Skeletal muscle cell (primary cell): Measurements from ENCODE around the gene FILIP1.
A peak's percentile ranks its signal among the peaks of the same experiment; 100 is the strongest.

Source experiments
- DNase-seq: peaks from one replicate; pipeline ENCODE4 v3.0.0-alpha.2; 2010; ENCODE audit warnings: low read depth
- H3K4me3 ChIP-seq: 2 replicates; pipeline ENCODE4 v1.5.1; 2011; ENCODE audit warnings: low read depth, mild to moderate bottlenecking, control low read depth, low read length, moderate library complexity

The FILIP1 gene

DNA sequence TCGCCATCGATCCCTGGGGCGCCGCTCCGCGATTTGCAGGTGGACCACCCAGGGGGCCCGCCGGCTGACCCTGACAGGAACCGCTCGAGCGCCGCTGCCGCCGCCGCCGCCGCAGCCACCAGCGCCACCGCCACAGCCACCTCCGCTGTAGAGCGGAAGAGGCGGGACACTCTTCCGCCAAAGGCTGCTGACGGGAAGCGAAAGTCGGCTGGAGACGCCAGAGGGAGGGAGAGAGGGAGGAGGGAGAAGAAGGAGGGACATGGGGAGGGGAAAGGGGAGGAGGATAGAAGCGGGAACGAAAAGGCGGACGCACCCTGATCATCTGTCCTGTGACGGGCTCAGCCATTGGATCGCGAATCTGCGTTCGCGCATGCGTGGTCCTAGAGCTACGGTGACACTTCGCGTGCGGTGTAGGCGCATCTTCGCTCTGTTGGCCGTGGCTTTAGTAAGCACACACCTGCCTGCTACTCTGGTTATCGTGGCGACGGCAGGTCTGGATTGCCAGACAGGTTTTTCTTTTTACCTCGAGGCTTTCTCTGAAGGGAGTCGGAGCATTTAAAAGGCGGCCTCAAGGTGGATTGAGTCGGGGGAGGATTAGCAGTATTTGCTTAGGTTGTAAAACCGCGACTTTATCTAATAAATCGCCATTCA lies 208.8 kb downstream of the FILIP1 start, which contains the start of gene TMEM30A:
Gene TMEM30A (minus strand): TSS at position 161 of the 651 bp plus-strand sequence. CDS start 154 bp downstream, at position 7.
- DNase-seq = peak; percentile 99
- H3K4me3 ChIP-seq = peak within 1 kb of the TSS; percentile 69

DNA sequence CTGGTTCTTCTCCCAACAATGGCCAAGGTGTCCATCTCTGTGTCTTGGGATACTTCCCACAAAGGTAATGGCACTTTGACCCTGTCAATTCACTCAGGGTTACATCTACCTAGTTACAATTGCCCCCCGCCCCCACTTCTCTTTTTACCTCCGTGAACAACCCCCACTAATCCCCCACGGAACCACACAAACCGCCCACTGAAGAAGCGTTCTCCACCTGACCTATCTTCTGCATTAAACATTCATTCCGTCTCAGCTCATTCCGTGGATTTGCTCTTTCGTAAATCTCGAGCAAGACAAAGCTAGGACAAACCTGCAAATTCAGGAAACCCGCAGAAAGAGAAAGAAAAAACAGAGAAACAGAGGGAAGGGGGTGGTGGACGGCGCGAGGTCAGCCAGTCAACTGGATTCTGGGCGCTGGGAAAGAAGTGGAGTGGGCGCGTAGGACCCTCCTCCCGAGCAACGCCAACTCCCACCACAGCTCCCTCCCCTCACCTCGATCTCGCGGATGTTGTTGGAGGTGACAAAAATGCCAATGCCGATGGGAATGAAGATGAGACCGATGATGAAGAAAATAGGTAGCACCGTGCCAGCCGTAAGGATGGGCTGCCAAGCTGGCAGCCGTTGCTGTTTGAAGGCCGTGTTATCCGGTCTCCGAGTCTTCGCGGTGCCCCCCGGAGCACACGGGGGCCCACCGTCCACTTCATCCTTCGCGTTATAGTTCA lies 209.5 kb downstream of the FILIP1 start:
- no peak for DNase-seq

DNA sequence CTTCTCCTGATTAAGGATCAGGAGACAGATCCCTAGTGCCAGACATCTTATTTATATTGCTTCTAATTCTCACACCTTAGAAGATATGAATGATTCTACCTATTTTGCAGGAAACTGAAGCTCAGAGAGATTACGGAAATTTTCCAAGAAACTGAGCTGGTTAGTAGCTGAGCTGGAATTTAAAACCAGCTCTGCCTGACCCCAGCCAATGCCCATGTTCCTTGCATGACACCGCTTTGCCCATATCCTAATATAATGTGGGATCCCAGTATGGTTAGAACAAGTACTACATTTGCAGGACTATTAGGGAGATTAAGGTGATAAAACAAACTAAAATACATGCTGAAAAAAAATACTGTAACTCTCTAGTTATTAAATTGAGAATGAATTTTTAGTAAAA lies 210.9 kb downstream of the FILIP1 start:
- DNase-seq = no peak
- peak overlapping the region; percentile 69 for H3K4me3 ChIP-seq

More for the DNA sequence above, 209.5 kb downstream of the FILIP1 start:
- H3K4me3 ChIP-seq = peak overlapping the region; percentile 69

DNA sequence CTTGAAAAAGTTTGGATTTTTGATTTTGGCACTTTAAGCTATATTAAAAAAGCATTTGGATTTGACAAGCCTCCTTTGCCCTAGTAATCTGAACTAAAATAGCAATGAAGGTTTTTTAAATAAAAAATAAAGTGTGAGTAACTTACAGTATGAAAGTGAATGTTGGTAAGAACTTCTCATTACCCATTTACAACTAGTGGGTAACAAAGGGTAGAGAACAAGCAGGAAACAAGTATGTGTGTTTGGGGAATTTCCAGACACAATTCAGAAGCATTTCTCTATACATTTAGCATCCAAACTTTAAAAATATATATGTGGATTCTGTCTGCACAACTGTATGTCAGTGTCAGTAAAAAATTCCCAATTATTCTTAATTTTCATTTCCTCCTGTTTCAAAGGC lies 211.9 kb downstream of the FILIP1 start:
- no peak for DNase-seq
- peak overlapping the region; percentile 69 for H3K4me3 ChIP-seq

DNA sequence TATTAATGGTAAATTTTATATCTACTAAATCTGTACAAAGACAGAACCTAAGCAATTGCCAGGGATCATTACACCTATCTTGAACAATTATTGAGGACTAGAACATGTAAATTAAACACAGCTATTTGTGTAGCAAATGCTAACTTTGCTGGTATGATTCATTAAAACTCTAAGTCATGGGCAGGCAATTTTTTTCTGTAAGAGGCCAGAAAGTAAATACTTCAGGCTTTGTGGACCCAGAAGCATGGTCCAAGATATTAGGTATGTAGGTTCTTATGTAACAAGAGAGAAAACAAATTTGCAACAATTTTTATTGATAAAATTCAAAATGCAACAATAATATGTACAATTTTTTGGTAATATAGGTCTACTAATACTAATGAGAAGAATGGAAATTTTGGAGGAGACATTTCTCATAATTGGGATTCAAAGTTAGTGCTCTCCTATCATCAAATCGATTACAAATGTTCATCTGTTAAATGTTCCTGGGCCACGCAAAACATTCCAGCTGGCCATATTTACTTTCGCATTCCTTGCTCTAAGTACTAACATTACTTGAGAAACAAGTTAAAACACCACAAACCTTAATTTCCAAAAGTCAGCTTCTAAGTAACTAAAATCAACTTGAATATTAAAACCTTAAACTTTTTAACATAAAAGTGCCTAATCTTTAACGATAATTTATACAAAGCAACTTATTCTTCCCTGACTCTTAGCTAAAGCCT lies 213.3 kb downstream of the FILIP1 start:
- no peak for DNase-seq
- H3K4me3 ChIP-seq = peak overlapping the region; percentile 4

DNA sequence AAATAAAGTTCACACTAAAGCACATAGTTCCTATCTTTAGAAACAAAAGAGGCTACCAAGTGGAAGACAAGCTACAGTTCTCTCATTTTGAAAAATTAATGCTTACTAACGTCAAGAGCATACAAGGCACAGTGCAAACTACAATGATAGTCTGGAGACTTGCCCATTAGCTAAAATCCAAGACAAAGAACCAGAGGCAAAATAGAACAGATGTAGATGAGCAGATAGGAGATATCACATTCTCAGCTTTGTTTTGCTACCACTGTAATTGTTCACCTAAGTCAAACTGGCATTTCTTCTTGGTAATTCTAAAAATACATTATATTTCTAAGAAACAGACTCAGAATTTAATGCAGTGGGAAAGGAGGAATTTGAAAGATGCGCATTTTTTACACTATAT lies 214.2 kb downstream of the FILIP1 start:
- no peak for DNase-seq
- no peak overlapping the region for H3K4me3 ChIP-seq

DNA sequence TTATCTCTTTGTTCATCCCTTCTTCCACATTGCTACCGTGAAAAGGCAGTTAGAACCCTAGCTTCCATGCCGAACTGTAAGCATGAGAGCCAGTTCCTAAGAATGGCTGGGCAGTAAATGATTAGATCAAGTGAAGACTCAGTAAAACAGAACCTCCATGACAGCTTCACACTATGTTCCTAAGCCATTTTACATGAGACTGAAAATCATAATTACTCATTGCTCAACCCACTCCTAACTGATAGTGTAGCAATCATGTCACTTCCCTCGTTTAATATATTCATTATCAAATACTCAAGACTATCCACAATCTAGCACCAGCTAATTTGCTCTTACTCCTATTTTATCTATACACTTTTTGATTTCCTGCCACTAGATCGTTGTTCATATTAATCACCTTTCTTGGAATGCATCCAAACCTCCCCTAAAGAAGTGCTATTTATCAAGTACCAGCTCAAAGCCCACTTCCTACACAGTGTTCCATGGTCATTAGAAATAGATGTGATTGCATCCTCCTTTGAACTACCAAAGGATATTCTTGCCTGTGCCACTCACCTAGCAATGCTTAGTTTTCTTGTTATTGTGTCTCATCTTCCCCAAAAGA lies 215.0 kb downstream of the FILIP1 start:
- DNase-seq = no peak
- H3K4me3 ChIP-seq = no peak overlapping the region

DNA sequence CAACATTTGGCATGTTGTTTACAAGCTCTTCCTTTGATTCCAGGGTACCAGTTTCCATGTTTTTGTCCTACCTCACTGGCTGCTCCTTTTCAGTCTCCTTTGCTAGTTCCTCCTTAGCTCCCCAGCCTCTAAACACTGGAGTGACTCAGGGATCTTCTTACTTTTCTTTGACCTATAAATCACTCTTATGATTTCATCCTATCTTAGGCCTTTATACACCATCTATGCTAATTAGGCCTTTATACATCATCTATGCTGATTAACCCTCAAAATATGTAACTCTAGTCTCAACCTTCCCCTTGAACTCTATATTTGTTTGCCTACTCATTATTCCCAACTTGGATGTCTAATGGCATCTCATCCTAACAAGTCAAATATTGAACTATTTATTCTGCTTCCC lies 218.5 kb downstream of the FILIP1 start:
- DNase-seq = peak; percentile 68

DNA sequence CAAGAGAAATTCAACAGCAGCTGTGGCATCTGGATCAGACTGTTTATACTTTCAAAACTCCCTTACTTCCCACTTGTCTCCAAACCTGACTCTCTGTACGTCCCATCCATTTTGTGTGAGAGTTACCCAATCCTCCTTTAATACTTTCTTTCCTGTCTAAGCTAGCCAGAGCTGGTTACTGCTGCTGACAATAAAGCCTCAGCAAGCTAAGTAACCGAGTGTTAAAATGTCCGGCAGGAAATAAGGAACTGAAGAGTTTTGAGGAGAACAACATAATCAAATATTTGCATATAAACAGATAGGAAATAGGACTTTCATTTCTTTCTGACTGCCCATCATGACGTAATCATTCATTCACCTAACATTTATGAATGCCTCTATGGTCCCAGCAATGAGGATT lies 220.6 kb downstream of the FILIP1 start:
- no peak for DNase-seq
- no peak overlapping the region for H3K4me3 ChIP-seq

More for the DNA sequence above, 218.5 kb downstream of the FILIP1 start:
- H3K4me3 ChIP-seq = no peak overlapping the region

DNA sequence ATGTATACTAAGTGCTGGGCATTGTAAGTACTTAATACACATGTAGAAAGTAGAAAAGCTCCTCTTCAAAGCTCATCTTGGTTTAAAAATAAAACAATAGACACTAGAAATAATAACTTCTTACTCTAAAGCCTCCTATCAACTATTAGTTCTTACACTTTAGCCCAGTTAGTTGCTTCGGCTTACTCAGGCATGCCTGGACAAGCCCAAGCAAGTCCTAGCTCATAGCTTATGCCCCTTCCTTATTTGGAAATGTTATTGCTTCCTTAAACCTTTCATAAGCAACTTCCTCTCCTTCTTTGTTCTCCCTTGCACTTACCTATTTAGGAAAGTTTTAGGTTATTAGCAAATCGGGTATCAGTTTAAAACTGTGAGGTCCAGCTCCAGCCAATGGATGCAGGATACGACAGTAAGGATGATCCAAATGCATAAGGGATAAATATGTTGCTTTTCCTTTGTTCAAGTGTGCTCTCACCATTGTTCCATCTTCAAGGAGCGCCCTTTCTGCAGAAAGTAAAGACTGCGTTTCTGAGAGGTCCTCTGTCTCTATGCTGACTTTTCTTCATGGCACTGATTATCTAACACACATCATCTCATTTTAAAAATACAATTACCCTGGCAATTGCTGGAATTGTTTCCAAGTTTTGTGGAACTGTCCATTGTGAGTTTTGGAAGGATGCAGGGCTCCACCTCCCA lies 221.3 kb downstream of the FILIP1 start:
- DNase-seq = peak; percentile 71
- no peak overlapping the region for H3K4me3 ChIP-seq

DNA sequence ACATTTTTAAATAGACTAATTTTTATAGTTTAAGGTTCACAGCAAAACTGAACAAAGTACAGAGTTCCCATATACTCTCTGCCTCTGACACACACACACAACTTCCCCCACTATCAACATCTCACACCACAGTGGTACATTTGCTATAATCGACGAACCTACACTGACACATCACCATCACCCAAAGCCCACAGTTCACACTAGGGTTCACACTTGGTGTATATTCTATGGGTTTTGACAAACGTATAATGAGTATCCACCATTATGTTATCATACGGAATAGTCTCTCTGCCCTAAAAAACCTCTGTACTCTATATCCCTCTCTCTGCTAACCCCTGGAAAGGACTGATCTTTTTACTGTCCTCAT lies 224.6 kb downstream of the FILIP1 start:
- no peak for DNase-seq
- H3K4me3 ChIP-seq = no peak overlapping the region

DNA sequence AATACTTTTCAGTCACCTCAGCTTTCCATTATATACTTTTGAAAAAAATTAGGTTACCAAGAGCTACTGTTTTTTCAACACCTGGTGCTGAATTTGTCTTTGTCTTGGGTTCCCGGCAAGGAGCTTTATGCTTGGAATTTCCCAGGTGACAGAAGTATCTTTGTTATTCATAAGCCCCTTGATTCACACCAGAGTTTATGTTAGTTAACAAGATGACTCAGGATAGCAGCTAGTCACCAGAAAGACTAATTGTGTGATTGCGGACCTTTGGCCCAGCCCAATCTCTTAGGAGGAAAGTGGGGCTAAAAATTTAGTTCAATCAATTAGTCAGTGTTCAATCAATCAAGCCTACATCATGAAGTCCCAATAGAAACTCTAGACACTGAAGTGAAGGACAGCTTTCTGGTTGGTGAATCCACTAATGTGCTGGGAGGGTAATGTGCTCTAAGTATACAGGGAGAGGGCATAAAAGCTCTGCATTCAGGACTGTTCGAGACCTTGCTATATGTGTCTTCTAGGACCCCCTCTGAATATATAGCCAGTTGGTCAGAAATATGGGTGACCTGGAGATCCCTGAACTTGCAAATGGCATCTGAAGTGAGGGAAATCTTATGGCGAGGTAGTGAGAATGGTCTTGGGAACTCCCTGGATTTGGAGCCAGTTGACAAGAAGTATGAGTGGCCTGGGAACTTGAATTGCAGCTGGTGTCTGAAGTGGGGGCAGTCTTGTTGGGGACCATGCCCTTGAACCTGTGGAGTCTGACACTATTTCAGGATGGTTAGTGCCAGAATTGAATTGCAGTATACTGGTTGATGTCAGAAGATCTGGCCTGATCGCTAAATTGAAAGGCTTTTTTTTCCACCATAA lies 225.2 kb downstream of the FILIP1 start:
- no peak overlapping the region for H3K4me3 ChIP-seq
- DNase-seq = no peak

DNA sequence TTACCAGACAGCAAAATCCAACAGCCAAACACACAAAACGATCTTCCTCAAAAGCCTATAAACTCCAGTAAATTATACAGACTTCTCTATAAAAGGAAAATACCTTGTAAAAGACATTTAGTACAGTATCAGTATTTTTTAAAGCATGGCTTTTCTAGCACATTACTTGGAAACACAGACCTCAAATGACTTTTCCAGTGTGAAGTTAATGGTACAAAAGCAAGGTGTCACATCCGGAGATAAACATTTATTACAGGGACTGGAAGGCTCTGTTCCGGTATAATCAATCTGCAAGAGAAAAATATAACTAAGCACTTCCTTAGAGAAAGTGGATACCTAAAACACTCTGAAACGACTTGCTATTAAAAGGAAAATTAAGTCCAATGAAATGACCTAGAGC lies 226.1 kb downstream of the FILIP1 start:
- DNase-seq = no peak

DNA sequence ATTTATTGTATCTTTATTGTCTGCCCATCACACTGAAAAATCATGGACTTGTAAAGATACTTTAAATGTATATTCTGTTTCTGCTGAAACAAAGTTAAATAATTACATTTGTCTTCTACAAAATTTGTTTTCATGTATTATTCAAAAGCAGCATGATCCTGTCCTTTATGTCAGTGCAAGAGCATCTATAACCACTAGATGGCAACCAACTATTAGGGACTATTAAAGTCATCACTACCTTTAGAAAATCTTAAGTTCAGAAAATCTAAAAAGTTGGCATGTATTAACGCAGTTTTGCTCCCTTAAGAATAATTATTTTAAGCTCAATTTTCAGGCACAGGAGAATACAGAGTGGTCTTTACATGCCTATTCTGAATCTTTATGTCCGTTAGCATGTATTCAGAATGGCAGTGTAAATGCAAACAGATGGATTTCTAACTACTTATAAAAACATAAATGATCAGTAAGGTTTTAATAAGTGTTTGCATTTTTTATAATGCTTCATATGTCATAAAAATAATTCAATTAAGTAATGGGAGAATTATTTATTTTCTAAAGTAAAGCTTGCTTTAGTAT lies 226.8 kb downstream of the FILIP1 start:
- peak; percentile 33 for DNase-seq
- no peak overlapping the region for H3K4me3 ChIP-seq

More for the DNA sequence above, 226.1 kb downstream of the FILIP1 start:
- no peak overlapping the region for H3K4me3 ChIP-seq

DNA sequence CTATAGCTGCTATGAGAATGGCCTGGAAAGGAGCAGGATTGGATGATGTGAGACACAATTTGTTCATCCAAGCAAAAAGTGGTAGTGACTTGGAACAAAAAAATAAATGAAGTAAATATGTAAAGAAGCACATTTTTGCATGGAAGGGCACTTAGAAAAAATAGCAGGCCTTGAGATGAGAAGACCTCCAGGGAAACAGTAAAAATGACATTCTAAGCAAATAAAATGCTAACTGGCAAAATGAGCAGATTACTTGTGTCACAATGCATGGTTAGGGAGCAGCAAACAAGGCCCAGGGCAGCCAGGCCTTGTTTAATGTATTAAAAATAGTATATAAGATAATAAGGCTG lies 230.2 kb downstream of the FILIP1 start:
- no peak for DNase-seq
- no peak overlapping the region for H3K4me3 ChIP-seq

DNA sequence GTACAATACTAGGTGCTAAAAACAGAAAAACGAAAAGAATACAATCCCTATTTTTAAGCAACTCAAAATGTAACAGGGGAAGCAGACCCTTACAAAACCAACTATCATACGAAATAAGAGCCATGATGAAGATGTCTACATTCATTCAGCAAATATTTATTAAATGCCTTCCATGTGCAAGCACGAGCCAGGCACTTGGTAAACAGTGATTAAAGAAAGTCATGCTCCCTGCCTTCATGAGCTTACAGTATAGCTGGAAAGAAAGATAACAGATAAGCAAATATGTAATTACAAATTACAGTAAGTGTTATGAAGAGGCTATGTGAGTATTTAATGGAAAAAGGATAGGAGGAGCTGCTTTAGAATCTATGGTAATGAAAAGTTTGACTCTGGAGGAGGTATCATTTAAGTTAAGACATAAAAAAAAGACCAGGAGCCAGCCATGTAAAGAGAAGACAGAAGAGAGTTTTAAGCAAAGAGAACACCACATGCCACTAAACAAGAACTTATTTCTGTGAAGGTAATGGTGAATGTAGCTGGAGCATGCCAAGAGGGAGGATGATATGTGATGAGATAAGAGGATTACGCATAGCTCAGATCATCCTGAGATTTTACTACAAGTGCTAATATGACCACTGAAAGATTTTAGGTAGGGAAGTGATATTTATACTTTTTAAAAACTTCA lies 230.7 kb downstream of the FILIP1 start:
- H3K4me3 ChIP-seq = no peak overlapping the region
- no peak for DNase-seq

DNA sequence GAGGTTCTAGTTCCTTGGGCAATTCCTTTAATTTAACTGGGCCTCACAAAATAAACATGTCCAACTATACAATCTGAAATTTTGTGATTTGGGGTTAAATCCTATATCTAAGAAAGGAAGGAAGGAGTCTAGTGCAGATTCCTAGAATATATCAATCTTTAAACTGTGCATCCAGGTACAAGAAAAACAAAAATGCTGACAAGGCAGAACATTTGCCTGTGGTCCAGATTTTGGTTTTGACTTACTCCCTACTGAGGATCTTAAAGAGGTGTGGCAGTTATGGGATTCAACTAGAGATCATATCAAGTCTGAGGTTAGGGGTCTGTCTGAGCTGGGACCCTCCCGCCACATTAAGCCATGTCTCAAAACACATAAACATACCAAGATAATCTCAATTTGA lies 232.3 kb downstream of the FILIP1 start:
- DNase-seq = no peak
- no peak overlapping the region for H3K4me3 ChIP-seq
